ENCODE data around the gene SAP30L.

GRCh38 chr5:154411338-154411737 lies 34.5 kb upstream of the SAP30L start:
- TF ChIP-seq, protein P1, sequence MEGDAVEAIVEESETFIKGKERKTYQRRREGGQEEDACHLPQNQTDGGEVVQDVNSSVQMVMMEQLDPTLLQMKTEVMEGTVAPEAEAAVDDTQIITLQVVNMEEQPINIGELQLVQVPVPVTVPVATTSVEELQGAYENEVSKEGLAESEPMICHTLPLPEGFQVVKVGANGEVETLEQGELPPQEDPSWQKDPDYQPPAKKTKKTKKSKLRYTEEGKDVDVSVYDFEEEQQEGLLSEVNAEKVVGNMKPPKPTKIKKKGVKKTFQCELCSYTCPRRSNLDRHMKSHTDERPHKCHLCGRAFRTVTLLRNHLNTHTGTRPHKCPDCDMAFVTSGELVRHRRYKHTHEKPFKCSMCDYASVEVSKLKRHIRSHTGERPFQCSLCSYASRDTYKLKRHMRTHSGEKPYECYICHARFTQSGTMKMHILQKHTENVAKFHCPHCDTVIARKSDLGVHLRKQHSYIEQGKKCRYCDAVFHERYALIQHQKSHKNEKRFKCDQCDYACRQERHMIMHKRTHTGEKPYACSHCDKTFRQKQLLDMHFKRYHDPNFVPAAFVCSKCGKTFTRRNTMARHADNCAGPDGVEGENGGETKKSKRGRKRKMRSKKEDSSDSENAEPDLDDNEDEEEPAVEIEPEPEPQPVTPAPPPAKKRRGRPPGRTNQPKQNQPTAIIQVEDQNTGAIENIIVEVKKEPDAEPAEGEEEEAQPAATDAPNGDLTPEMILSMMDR (IDR thresholded peaks at IDR 0.05), result no peak
- TF ChIP-seq POLR2A (IDR thresholded peaks at IDR 0.05), result no peak
